Measurements from ENCODE around the gene NLRP1. TPM values are rescaled to one million over a fixed set of nuclear protein-coding genes. Genes with fewer than 3 reads are reported as not detected.
"Not testable (repeated sequence)": the region's sequence is repeated elsewhere in the genome, so short reads cannot be mapped to it uniquely, and the experiment has no call there.

NLRP1 gene
- total RNA-seq, 1 donor from 2014 or later: 25.6 TPM

- DNase-seq: peak; percentile 32
These were observed 3.2 kb upstream of the NLRP1 start for GRCh38 chr17:5587438-5588032.

DNA sequence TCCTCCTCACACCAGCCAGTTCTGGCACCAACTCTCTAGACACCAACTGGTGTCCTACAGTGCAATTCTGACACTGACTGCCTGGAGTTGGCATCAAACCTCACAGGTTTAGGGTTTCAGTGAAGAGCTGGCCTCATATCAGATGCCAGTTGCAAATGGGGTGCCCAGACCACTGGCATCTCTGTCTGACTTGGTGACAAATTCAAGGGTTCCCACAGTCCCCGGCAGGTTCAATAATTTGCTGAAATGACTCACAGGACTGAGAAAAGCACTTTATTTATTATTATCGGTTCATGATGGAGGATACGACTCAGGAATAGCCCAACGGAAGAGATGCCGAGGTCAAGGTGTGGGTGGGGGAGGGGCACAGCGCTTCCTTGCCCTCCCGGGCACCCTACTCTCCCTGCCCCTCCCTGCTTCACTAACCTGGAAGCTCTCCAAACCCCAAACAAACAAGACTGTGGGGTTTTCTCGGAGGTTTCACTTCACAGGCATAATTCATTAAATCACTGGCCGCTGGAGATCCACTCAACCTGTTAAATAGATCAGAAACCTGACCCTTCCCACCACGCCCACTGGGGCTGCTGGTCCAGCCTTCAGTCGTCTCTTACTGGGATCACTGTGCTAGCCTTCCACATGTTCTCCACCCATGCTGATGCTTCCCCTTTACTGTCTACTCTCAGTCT, 1.7 kb upstream of the NLRP1 start:
- DNase-seq: no peak

GRCh38 chr17:5585287-5585794, 1.0 kb upstream of the NLRP1 start:
- DNase-seq: no peak

- DNase-seq: no peak
These were observed 605 bp downstream of the NLRP1 start for GRCh38 chr17:5583426-5584382.

DNA sequence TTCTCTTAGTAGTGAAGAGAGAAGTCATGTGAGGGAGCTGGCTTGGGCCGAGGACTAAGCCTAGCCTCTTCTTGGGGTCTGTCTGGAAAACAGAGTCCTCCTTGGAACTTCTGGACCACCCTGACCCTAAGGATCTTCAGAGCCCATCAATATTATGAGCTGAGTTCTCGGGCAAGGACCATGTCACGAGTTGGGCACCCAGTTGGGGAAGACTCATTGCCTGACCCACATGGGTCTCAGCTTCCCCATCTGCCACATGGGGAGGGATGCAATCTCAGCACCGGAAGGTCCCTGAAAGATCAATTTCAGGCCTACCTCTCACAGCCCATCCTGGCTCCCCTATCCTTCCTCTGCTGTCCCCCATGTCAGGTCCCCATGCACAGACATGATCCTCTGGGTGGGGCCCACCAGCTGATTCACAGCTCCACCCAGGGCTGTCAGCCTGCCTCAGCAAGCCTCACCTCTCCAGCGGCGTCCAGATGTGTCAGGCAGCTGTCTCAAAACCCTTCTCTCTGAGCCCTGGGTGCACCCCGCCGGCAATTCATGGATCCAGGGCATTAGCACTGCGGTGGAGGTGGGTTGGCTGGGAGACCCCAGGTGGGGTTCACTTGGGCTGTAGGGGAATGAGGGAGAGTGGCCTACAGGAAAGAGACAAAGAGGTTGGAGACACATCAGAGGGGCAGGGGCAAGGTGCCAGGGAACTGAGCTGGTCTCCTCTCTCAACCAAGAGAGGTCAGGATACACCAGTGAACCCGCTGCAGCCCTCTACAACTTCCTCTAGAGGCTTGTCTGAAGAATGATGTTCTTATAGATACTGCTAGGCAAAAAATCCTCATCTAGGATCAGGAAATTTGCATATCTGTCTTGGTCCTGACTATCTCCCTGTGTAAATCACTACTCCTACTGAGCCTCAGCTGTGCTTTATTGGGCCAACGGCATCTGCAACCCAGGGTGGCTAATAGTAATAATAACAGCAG, 1.8 kb downstream of the NLRP1 start:
- DNase-seq: no peak

GRCh38 chr17:5581655-5582054, 2.7 kb downstream of the NLRP1 start:
- DNase-seq: no peak

- no peak for DNase-seq
These were observed 3.3 kb downstream of the NLRP1 start for GRCh38 chr17:5580969-5581368.

DNA sequence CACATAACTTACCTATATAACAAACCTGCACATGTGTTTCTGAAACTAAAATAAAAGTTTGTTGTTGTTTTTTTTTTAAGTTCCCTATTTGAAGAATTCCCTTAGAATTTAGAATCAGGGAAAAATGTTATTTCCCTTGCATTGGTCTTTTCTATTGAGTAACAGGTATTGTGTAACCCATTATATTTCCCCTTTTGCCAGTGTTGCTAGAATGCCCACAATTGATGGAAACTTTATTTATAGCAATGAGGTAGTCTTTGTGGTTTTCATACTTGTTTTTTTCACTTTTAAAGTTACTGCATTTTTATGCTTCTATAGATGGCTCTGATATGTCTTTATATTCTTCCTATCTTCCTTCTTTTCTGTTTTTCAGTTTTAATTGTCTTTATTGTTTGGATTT, 3.9 kb downstream of the NLRP1 start:
- no peak for DNase-seq

GRCh38 chr17:5578768-5579167, 5.5 kb downstream of the NLRP1 start:
- not testable (repeated sequence) for DNase-seq

DNA sequence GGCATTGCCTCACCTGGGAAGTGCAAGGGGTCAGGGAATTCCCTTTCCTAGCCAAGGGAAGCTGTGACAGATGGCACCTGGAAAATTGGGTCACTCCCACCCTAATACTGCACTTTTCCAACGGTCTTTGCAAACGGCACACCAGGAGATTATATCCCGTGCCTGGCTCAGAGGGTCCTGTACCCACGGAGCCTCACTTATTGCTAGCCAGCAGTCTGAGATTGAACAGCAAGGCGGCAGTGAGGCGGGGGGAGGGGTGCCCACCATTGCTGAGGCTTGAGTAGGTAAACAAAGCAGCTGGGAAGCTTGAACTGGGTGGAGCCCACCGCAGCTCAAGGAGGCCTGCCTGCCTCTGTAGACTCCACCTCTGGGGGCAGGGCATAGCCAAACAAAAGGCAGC, 11.3 kb downstream of the NLRP1 start:
- not testable (repeated sequence) for DNase-seq

DNA sequence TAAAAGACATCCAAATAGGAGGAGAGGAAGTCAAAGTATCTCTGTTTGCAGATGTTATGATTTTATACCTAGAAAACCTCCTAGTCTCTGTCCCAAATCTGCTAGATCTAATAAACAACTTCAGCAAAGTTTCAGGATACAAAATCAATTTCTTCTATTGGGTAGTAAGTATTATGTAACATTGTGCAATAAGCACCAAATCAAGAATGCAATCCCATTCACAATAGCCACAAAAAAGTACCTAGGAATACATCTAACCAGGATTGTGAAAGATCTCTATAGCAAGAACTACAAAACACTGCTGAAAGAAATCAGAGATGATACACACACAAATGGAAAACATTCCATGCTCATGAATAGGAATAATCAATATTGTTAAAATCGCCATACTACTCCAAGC, 13.0 kb downstream of the NLRP1 start:
- DNase-seq: no peak

- DNase-seq: no peak
These were observed 18.5 kb downstream of the NLRP1 start for GRCh38 chr17:5565808-5566207.

- DNase-seq: no peak
These were observed 20.9 kb downstream of the NLRP1 start for GRCh38 chr17:5563456-5563855.

GRCh38 chr17:5562661-5563360, 21.5 kb downstream of the NLRP1 start:
- no peak for DNase-seq

DNA sequence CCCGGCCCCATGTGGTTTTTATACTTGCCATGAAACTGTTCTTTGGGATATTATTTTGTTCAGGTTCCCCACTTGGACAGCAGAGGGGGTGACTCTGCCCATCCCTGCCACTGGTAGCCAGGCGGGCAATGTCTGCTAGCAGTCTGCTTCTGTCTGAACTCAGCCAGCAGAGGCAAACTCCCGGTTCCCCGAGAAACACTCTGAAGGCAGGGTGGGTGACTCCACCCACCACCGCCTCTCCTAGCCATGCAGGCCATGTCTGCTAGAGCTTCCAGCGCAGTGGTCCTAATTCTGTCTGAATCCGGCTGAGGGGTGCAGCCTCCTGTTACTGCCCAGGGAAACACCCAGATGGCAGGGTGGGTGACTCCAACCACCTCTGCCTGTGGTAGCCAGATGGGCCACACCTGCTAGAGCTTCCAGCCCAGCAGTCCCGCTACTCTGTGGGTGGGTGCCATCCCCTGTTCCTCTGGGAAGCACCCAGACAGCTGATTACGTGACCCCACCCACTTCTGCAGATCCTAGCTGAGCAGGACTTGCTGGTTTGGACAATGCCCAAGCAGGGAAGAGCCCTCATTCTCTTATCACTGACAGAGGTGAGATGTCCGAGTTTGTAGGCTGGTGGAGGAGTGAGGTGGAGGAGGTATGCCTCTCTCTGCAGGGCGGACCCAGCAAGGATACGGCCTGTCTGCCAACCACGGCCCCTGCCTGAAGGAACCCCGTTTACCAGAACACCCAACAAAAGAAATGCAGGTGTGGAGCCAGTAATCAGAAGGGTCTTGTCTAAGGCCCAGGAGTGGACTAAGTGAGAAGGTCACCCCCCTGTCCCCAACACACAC, 22.4 kb downstream of the NLRP1 start:
- DNase-seq: no peak

DNA sequence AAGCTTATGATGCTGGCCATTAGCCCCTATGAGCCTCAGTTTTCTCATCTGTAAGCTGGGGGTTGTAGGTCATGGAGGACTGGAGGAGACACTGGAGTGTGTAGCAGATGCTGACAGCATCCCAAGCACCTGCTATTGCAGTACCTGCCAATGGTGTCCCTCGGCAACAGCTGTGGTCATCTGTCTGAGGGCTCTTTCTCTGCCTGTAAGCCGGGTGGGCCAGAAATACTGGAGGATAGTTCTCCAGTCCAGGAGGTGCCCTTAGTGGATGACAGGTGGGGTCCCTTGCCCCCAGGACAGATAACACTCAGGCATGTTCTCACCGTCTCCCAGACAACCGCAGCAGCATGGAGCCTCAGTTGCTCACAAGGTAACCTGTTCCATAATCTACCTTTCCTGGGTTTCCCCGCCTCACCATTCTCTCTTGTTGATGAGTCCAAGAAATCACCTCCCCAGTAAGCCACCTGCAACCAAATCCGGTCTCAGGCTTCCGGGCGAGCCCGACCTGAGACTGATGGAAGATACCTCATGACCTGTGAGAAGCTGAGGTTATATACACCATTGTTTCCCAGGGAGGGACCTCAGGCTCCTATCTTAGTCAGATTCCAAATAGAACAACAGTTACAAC, 23.8 kb downstream of the NLRP1 start:
- no peak for DNase-seq

- DNase-seq: no peak
These were observed 25.2 kb downstream of the NLRP1 start for GRCh38 chr17:5558815-5559785.

DNA sequence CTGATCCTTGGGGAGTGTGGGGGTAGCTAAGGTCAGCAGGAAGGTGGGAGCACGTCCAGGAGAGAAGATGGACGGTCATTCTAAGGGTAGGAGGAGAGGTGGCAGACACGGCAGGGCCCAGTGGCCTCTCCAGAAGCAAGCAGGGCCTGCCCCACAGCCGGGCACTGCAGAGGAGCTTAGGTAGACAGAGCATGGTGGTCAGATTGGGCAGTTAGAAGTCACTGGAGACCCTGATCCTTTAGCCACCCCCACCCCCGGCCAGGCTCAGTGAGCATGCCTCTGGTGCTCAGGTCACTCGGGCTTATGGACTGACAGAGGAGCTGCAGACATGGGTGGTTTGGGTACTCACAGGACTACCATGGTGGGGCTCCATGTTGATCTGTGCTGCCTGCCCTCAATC, 26.3 kb downstream of the NLRP1 start:
- no peak for DNase-seq
